Activated CD8-positive, alpha-beta memory T cell treated with anti-CD3 and anti-CD28 coated beads, Interleukin-2, amount 10 ng/mL, durations not matched to agents 7 days and 5 days (primary cell): ENCODE measurements around the gene SDR42E1. TPM values are rescaled to one million over a fixed set of nuclear protein-coding genes. Genes with fewer than 3 reads are reported as not detected.

Source experiments
- ATAC-seq: fragments of 150-1000 bp; cut with Tn5 transposase; one replicate; pipeline ENCODE4 v1.10.0; 2021; ENCODE audit warnings: moderate library complexity
- CTCF ChIA-PET: fragments of 350-600 bp; sonication (Branson Sonifier 250); formaldehyde crosslinking; loops from one replicate; lab custom pipeline; 2021; ENCODE audit warnings: antibody characterized with exemption; lab: Charles Lee
- DNase-seq: peaks from one replicate; pipeline ENCODE4 v3.0.0-alpha.2; 2020
- H3K27ac Mint-ChIP-seq: one replicate; pipeline ENCODE4 v1.8.0; 2021; ENCODE audit warnings: mild to moderate bottlenecking, mixed read lengths
- H3K27me3 Mint-ChIP-seq: one replicate; pipeline ENCODE4 v1.8.0; 2021; ENCODE audit warnings: mixed read lengths
- H3K36me3 Mint-ChIP-seq: one replicate; pipeline ENCODE4 v1.8.0; 2021; ENCODE audit warnings: mild to moderate bottlenecking, mixed read lengths
- H3K4me1 Mint-ChIP-seq: one replicate; pipeline ENCODE4 v1.8.0; 2021; ENCODE audit warnings: mixed read lengths
- H3K4me3 Mint-ChIP-seq: one replicate; pipeline ENCODE4 v1.8.0; 2021; ENCODE audit warnings: mild to moderate bottlenecking, moderate library complexity, mixed read lengths
- H3K9me3 Mint-ChIP-seq: one replicate; pipeline ENCODE4 v1.8.0; 2022; ENCODE audit warnings: low read depth, mixed read lengths
- total RNA-seq, 2 experiments: library from RNA; stranded (reverse); gene quantifications; one replicate each; pipeline ENCODE4 v1.2.3, GENCODE V29; 2021

SDR42E1 gene
- total RNA-seq, 2 experiments from 2014 or later = 8.9 to 10.3 TPM

DNA sequence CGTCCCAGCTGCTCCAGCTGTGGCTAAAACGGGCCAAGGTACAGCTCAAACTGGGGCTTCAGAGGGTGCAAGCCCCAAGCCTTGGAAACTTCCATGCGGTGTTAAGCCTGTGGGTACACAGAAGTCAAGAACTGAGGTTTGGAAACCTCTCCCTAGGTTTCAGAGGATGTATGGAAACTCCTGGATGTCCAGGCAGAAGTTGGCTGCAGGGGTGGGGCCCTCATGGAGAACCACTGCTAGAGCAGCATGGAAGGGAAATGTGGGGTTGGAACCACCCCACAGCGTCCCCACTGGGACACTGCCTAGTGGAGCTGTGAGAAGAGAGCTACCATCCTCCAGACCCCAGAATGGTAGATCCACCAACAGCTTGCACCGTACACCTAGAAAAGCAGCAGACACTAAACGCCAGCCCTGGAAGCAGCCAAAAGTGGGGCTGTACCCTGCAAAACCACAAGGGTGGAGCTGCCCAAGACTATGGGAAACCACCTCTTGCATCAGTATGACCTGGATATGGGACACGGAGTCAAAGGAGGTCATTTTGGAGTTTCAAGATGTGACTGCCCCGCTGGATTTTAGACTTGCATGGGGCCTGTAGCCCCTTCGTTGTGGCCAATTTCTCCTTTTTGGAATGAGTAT lies 2.2 kb downstream of the SDR42E1 start:
- no peak overlapping the region for H3K4me3 Mint-ChIP-seq
- peaks cover 12% of the 10 kb centered on the region for H3K9me3 Mint-ChIP-seq
- peaks cover 38% of the 10 kb centered on the region for H3K36me3 Mint-ChIP-seq
- H3K27ac Mint-ChIP-seq = no peak overlapping the region
- H3K27me3 Mint-ChIP-seq = peaks cover 4% of the 10 kb centered on the region
- ATAC-seq (no peak), DNase-seq (no peak)
- CTCF ChIA-PET = no interaction called here
- H3K4me1 Mint-ChIP-seq = peaks cover 15% of the 10 kb centered on the region

- ATAC-seq (no peak), DNase-seq (no peak)
- CTCF ChIA-PET = no interaction called here
- Mint-ChIP-seq H3K36me3 (peaks cover 43% of the 10 kb centered on the region), H3K9me3 (peaks cover 12% of the 10 kb centered on the region), H3K4me1 (peaks cover 15% of the 10 kb centered on the region), H3K4me3 (no peak overlapping the region), H3K27me3 (no peaks in the 10 kb centered on the region), H3K27ac (no peak overlapping the region)
Observed at GRCh38 chr16:82007189-82007588, 4.1 kb downstream of the SDR42E1 start.

- Mint-ChIP-seq H3K9me3 (peaks cover 12% of the 10 kb centered on the region), H3K27ac (no peak overlapping the region), H3K4me1 (peaks cover 10% of the 10 kb centered on the region), H3K36me3 (peaks cover 43% of the 10 kb centered on the region), H3K4me3 (no peak overlapping the region), H3K27me3 (no peaks in the 10 kb centered on the region)
- CTCF ChIA-PET = no interaction called here
- no peak for ATAC-seq
- no peak for DNase-seq
Observed at GRCh38 chr16:82006036-82006435, 5.2 kb downstream of the SDR42E1 start.

DNA sequence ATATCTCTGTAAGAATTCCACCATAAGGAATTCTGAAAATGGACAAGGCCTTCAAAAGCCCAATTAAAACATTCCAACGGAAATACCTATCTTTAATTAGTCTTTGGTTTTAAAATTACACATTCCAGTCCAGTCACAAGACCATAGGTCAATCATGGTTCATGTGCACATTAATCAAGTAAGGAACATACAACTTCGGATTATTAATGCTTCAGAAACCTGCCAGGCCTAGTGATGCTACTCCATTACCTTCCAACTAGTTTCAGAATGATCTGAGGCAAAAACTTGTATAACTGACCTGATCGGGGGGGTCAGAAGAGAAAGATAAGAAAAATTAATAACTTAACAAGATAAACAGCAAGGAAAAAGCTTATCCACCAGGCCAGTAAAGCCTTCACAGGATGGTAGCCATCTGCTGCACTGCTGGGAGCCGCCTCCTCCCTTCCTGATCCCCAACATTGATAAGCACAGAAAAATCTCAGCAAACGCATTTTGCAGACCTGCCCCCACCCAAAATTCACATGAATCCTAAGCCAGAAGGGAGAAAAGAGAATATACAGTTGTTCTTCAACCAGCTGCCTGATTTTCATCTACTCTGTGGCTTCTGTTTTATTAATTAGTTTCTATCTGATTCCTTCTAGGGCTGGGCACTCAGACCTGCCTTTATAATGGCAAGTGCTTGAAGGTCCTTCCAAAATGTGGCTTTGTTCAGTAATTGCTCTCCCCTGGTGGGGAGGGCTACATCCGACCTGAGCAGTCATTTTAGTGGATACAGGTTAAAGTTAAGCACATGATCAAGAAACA lies 6.0 kb downstream of the SDR42E1 start:
- H3K27me3 Mint-ChIP-seq = no peaks in the 10 kb centered on the region
- no peak overlapping the region for H3K4me3 Mint-ChIP-seq
- H3K36me3 Mint-ChIP-seq = peaks cover 37% of the 10 kb centered on the region
- CTCF ChIA-PET = no interaction called here
- no peak overlapping the region for H3K27ac Mint-ChIP-seq
- ATAC-seq (no peak), DNase-seq (no peak)
- H3K9me3 Mint-ChIP-seq = peaks cover 12% of the 10 kb centered on the region
- H3K4me1 Mint-ChIP-seq = peaks cover 3% of the 10 kb centered on the region

DNA sequence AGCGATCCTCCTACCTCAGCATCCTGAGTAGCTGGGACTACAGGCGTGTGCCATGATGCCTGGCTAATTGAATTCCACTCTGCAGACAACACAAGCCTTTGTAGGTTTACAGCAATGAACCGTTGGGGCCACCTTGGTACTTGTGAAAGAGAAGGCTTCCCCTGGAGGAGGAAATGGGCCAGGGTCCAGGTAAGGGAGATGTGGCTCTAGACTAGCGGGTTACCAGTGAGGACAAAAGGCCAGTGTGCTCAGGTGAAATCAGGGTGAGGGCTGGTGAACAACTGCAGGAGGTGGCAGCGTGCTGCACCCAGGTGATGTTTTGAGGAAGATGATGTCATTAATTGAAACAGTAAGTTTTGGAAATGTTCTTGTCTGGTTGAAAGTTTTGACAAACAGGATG lies 6.7 kb downstream of the SDR42E1 start:
- peaks cover 2% of the 10 kb centered on the region for H3K4me1 Mint-ChIP-seq
- no peak overlapping the region for H3K4me3 Mint-ChIP-seq
- H3K36me3 Mint-ChIP-seq = peaks cover 35% of the 10 kb centered on the region
- DNase-seq = no peak
- no peak for ATAC-seq
- CTCF ChIA-PET = no interaction called here
- H3K9me3 Mint-ChIP-seq = peaks cover 12% of the 10 kb centered on the region
- H3K27ac Mint-ChIP-seq = no peak overlapping the region
- H3K27me3 Mint-ChIP-seq = no peaks in the 10 kb centered on the region

GRCh38 chr16:82002831-82003230 lies 8.4 kb downstream of the SDR42E1 start:
- H3K36me3 Mint-ChIP-seq = peaks cover 29% of the 10 kb centered on the region
- H3K9me3 Mint-ChIP-seq = no peaks in the 10 kb centered on the region
- H3K27me3 Mint-ChIP-seq = no peaks in the 10 kb centered on the region
- CTCF ChIA-PET = no interaction called here
- no peak for DNase-seq
- H3K4me3 Mint-ChIP-seq = no peak overlapping the region
- H3K27ac Mint-ChIP-seq = no peak overlapping the region
- no peak for ATAC-seq
- H3K4me1 Mint-ChIP-seq = no peaks in the 10 kb centered on the region

- ATAC-seq (no peak), DNase-seq (no peak)
- CTCF ChIA-PET = interaction anchor here (1.1 to 1.9 kb wide), 2 partner anchors 14 to 233 kb away, joined by 5 to 8 read pairs; partner anchors contain the start of gene SDR42E1
- no peaks in the 10 kb centered on the region for H3K9me3 Mint-ChIP-seq
- no peak overlapping the region for H3K4me3 Mint-ChIP-seq
- H3K36me3 Mint-ChIP-seq = peaks cover 18% of the 10 kb centered on the region
- no peak overlapping the region for H3K27ac Mint-ChIP-seq
- H3K4me1 Mint-ChIP-seq = peaks cover 4% of the 10 kb centered on the region
- no peaks in the 10 kb centered on the region for H3K27me3 Mint-ChIP-seq
Observed at GRCh38 chr16:81997738-81998137, 13.5 kb downstream of the SDR42E1 start.

- CTCF ChIA-PET = interaction anchor here (0.5 to 1.9 kb wide), 3 partner anchors 15 to 234 kb away, joined by 3 to 8 read pairs (median 5); partner anchors contain the start of gene SDR42E1
- ATAC-seq (no peak), DNase-seq (no peak)
- Mint-ChIP-seq H3K36me3 (peaks cover 16% of the 10 kb centered on the region), H3K9me3 (no peaks in the 10 kb centered on the region), H3K4me3 (no peak overlapping the region), H3K27me3 (no peaks in the 10 kb centered on the region), H3K27ac (no peak overlapping the region), H3K4me1 (peaks cover 4% of the 10 kb centered on the region)
Observed at GRCh38 chr16:81996664-81997509, 14.4 kb downstream of the SDR42E1 start.

GRCh38 chr16:81995651-81996050 lies 15.6 kb downstream of the SDR42E1 start:
- H3K4me1 Mint-ChIP-seq = peaks cover 4% of the 10 kb centered on the region
- ATAC-seq (no peak), DNase-seq (no peak)
- H3K9me3 Mint-ChIP-seq = no peaks in the 10 kb centered on the region
- H3K27me3 Mint-ChIP-seq = no peaks in the 10 kb centered on the region
- CTCF ChIA-PET = no interaction called here
- peaks cover 14% of the 10 kb centered on the region for H3K36me3 Mint-ChIP-seq
- no peak overlapping the region for H3K27ac Mint-ChIP-seq
- H3K4me3 Mint-ChIP-seq = no peak overlapping the region

DNA sequence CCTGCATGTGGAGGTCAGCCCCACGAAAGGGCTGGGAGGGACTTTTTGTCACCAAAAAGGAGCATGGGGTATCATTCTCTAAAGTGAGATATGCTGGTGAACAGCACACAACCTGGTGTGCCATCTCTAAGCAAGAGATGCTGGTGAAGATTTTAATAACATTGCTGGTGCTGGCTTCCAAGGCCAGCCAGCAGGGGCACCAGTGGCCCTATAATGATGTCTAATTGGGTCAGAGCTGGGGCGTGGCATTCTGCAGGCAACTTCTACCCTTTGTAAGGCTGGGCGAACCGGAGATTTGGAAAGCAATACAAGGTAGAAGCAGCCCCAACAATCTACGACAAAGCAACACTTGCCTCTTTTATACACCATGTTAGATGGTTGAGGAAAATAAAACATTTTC lies 16.8 kb downstream of the SDR42E1 start:
- ATAC-seq (no peak), DNase-seq (no peak)
- H3K4me1 Mint-ChIP-seq = peaks cover 4% of the 10 kb centered on the region
- CTCF ChIA-PET = no interaction called here
- H3K27me3 Mint-ChIP-seq = no peaks in the 10 kb centered on the region
- no peaks in the 10 kb centered on the region for H3K9me3 Mint-ChIP-seq
- no peak overlapping the region for H3K4me3 Mint-ChIP-seq
- H3K27ac Mint-ChIP-seq = no peak overlapping the region
- peaks cover 10% of the 10 kb centered on the region for H3K36me3 Mint-ChIP-seq

DNA sequence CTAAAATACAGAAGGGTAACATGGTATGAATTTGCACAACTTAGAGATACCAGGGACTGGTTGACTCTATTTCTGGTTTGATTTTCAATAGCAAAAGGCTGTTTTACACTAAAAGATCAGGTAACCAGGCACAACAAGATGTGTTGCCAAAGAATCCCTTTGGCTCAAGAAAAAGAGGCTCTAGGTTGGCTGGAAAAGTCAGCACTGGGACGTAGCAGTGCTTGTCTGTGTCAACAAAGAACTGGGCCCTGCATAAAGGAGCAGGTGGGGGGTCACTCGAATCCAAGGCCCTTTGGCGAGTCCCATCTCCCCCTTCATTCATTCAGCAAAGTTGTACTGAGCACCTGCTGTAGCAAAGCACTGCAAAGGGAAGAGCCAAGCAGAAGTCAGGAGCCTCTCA lies 18.4 kb downstream of the SDR42E1 start:
- Mint-ChIP-seq H3K4me1 (peaks cover 4% of the 10 kb centered on the region), H3K27me3 (no peaks in the 10 kb centered on the region), H3K36me3 (peaks cover 2% of the 10 kb centered on the region), H3K4me3 (no peak overlapping the region), H3K9me3 (no peaks in the 10 kb centered on the region), H3K27ac (no peak overlapping the region)
- no peak for DNase-seq
- no peak for ATAC-seq
- CTCF ChIA-PET = no interaction called here

DNA sequence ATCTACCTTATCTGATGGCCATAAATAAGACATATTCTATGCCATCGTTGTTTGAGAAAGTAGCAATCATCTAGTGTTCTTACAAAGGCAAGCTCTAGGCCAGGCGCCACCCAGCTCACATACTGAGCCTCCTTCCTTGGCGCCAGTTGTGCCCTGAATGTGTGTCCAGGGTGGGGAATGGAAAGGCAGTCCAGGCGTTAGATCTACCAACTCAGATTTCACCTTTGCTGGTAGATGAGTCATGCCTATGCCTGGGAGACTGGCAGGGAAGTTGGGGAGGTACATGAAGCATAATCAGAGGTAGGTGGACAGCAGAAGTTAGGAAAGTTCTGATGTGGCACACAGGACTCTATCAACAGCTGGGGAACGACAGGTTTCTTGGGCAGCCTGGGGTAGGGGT lies 23.6 kb downstream of the SDR42E1 start:
- no peaks in the 10 kb centered on the region for H3K9me3 Mint-ChIP-seq
- H3K4me1 Mint-ChIP-seq = no peaks in the 10 kb centered on the region
- DNase-seq (no peak), ATAC-seq (no peak)
- no peak overlapping the region for H3K27ac Mint-ChIP-seq
- no peak overlapping the region for H3K4me3 Mint-ChIP-seq
- peaks cover 16% of the 10 kb centered on the region for H3K27me3 Mint-ChIP-seq
- CTCF ChIA-PET = no interaction called here
- no peaks in the 10 kb centered on the region for H3K36me3 Mint-ChIP-seq

GRCh38 chr16:81987121-81987520 lies 24.1 kb downstream of the SDR42E1 start:
- ATAC-seq (no peak), DNase-seq (no peak)
- no peaks in the 10 kb centered on the region for H3K4me1 Mint-ChIP-seq
- no peak overlapping the region for H3K27ac Mint-ChIP-seq
- H3K4me3 Mint-ChIP-seq = no peak overlapping the region
- H3K27me3 Mint-ChIP-seq = peaks cover 18% of the 10 kb centered on the region
- H3K36me3 Mint-ChIP-seq = no peaks in the 10 kb centered on the region
- CTCF ChIA-PET = no interaction called here
- H3K9me3 Mint-ChIP-seq = no peaks in the 10 kb centered on the region
